HEK293 (cell line): Measurements from ENCODE around the gene FCHSD1.
A peak's percentile ranks its signal among the peaks of the same experiment; 100 is the strongest.

Experiments used
- CTCF ChIA-PET: fragments of 350-600 bp; formaldehyde crosslinking; extraction: SDS; loops from one replicate; lab custom pipeline; 2021; ENCODE audit warnings: antibody characterized with exemption; lab: Yijun Ruan, JAX
- POLR2A ChIA-PET: fragments of 300-600 bp; formaldehyde crosslinking; extraction: SDS; loops from one replicate; lab custom pipeline; 2020; ENCODE audit warnings: antibody characterized with exemption, inconsistent platforms; lab: Yijun Ruan, JAX
- H3K27ac ChIP-seq: fragments of 200-500 bp; sonication (Bioruptor generic); 2 replicates; pipeline ENCODE4 v1.5.1; 2014; ENCODE audit warnings: low read depth, low read length, control low read depth, inconsistent platforms; ENCODE audit errors: extremely low read depth
- H3K36me3 ChIP-seq, 2 experiments: fragments of 200-500 bp in 1 of 2; sonication (Bioruptor generic) in 1 of 2; 1 replicate in 1 of 2; 2 replicates in 1 of 2; pipeline ENCODE4 v1.5.1; 2014 to 2017; ENCODE audit warnings: inconsistent platforms in 2 of 2, low read length in 2 of 2; ENCODE audit not compliant: control insufficient read depth in 2 of 2, insufficient read depth in 1 of 2
- H3K4me1 ChIP-seq: fragments of 200-500 bp; sonication (Bioruptor generic); 2 replicates; pipeline ENCODE4 v1.5.1; 2014; ENCODE audit warnings: mild to moderate bottlenecking, low read length, inconsistent platforms; ENCODE audit not compliant: control insufficient read depth, insufficient read depth
- H3K4me3 ChIP-seq: 2 replicates; pipeline ENCODE4 v1.5.1; 2011; ENCODE audit warnings: low read depth, mild to moderate bottlenecking, control low read depth, low read length, moderate library complexity
- H3K9me3 ChIP-seq: fragments of 200-500 bp; sonication (Bioruptor generic); 2 replicates; pipeline ENCODE4 v1.5.1; 2014; ENCODE audit warnings: low read depth, low read length, inconsistent platforms; ENCODE audit not compliant: control insufficient read depth, insufficient read depth
- EGR2 ChIP-seq: fragments of 450-650 bp; formaldehyde crosslinking; IDR thresholded peaks from 2 replicates; pipeline ENCODE4 v1.5.1; 2016; ENCODE audit warnings: low read depth, missing biosample characterization, missing genetic modification characterization
- GLIS1 ChIP-seq: fragments of 450-650 bp; formaldehyde crosslinking; IDR thresholded peaks from 2 replicates; pipeline ENCODE4 v1.5.1; 2016; ENCODE audit warnings: missing biosample characterization, missing genetic modification characterization
- SETDB1 ChIP-seq: IDR thresholded peaks from one replicate; pipeline ENCODE4 v1.6.1; 2017; ENCODE audit warnings: mild to moderate bottlenecking, low read length, moderate library complexity, mixed read lengths; ENCODE audit not compliant: insufficient read length
- ZBTB10 ChIP-seq: fragments of 450-650 bp; formaldehyde crosslinking; IDR thresholded peaks from 2 replicates; pipeline ENCODE4 v1.5.1; 2016; ENCODE audit warnings: missing biosample characterization, missing genetic modification characterization
- ZBTB21 ChIP-seq: fragments of 450-650 bp; formaldehyde crosslinking; IDR thresholded peaks from 2 replicates; pipeline ENCODE4 v1.5.1; 2017; ENCODE audit warnings: missing biosample characterization, missing genetic modification characterization
- ZBTB44 ChIP-seq: fragments of 450-650 bp; IDR thresholded peaks from 2 replicates; pipeline ENCODE4 v1.5.1; 2018; ENCODE audit warnings: missing biosample characterization, mild to moderate bottlenecking, missing genetic modification characterization
- ZBTB7A ChIP-seq: fragments of 450-650 bp; formaldehyde crosslinking; IDR thresholded peaks from 2 replicates; pipeline ENCODE4 v1.5.1; 2016; ENCODE audit warnings: low read depth, missing biosample characterization, missing genetic modification characterization
- ZFHX2 ChIP-seq: fragments of 450-650 bp; formaldehyde crosslinking; conservative IDR thresholded peaks from 2 replicates; pipeline ENCODE4 v1.5.1; 2016; ENCODE audit warnings: missing biosample characterization, missing genetic modification characterization
- ZNF10 ChIP-seq: fragments of 450-650 bp; formaldehyde crosslinking; IDR thresholded peaks from 2 replicates; pipeline ENCODE4 v1.5.1; 2017; ENCODE audit warnings: missing biosample characterization, missing genetic modification characterization
- ZNF174 ChIP-seq: fragments of 450-650 bp; formaldehyde crosslinking; IDR thresholded peaks from 2 replicates; pipeline ENCODE4 v1.5.0; 2017; ENCODE audit warnings: missing biosample characterization, mild to moderate bottlenecking, missing genetic modification characterization
- ZNF404 ChIP-seq: fragments of 450-650 bp; formaldehyde crosslinking; IDR thresholded peaks from 2 replicates; pipeline ENCODE4 v1.5.1; 2017; ENCODE audit warnings: missing biosample characterization, missing genetic modification characterization
- ZNF521 ChIP-seq: fragments of 450-650 bp; formaldehyde crosslinking; IDR thresholded peaks from 2 replicates; pipeline ENCODE4 v1.5.1; 2017; ENCODE audit warnings: missing biosample characterization, mild to moderate bottlenecking, missing genetic modification characterization
- ZNF692 ChIP-seq: fragments of 450-650 bp; formaldehyde crosslinking; IDR thresholded peaks from 2 replicates; pipeline ENCODE4 v1.5.1; 2016; ENCODE audit warnings: missing biosample characterization, missing genetic modification characterization
- ZNF776 ChIP-seq: fragments of 450-650 bp; formaldehyde crosslinking; IDR thresholded peaks from 2 replicates; pipeline ENCODE4 v1.5.0; 2017; ENCODE audit warnings: missing biosample characterization, missing genetic modification characterization, borderline replicate concordance
- ZSCAN18 ChIP-seq: fragments of 450-650 bp; formaldehyde crosslinking; IDR thresholded peaks from 2 replicates; pipeline ENCODE4 v1.5.1; 2016; ENCODE audit warnings: missing biosample characterization, missing genetic modification characterization
- ZSCAN4 ChIP-seq: fragments of 450-650 bp; formaldehyde crosslinking; IDR thresholded peaks from 2 replicates; pipeline ENCODE4 v1.5.1; 2017; ENCODE audit warnings: missing biosample characterization, missing genetic modification characterization

The FCHSD1 gene

DNA sequence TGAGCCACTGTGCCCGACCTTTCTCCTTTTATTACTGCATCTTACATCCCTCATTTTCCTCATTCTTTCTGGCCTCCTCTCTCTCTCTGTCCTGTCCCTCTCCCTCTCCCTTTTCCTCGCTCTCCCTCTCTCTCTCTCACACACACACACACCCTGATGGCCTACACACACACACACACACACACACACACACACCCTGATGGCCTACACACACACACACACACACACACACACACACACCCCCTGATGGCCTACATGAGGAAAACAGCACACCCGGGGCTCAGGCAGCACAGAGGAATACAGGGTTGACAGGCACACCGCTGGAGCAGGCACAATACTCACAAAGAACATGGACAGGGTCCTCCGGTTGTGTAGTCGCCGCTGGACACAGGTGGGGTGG lies 3.8 kb upstream of the FCHSD1 start:
- ChIA-PET POLR2A (interaction anchor here (0.7 kb wide), 1 partner anchor 22 kb away, joined by 4 read pairs; no protein-coding TSS in a partner anchor), CTCF (no interaction called here)
- H3K36me3 ChIP-seq: peaks cover 0 to 6% of the 10 kb centered on the region in 2 experiments; a peak in 1 of 3 replicates
- no peaks in the 10 kb centered on the region for H3K4me1 ChIP-seq
- no peaks in the 10 kb centered on the region for H3K9me3 ChIP-seq
- H3K27ac ChIP-seq: no peak overlapping the region
- no peak for TF ChIP-seq ZBTB7A (tag by site-specific recombination)
- 0 out of 2 replicates have a peak, but pooled peaks have one; percentile 46 for TF ChIP-seq ZNF521
- peak; percentile 97 for TF ChIP-seq ZSCAN4 (tag by site-specific recombination)
- peak; percentile 51; the same call in 1 of the 2 replicates for TF ChIP-seq ZFHX2 (tag by site-specific recombination)
- TF ChIP-seq EGR2 (tag by site-specific recombination): peak; percentile 58; the same call in 1 of the 2 replicates
- TF ChIP-seq ZNF776 (tag by site-specific recombination): no peak
- no peak overlapping the region for H3K4me3 ChIP-seq

- TF ChIP-seq ZNF10 (tag by site-specific recombination): no peak
- TF ChIP-seq ZBTB21 (tag by site-specific recombination): no peak
- TF ChIP-seq ZSCAN18 (tag by site-specific recombination): no peak
- TF ChIP-seq ZNF174: no peak
- TF ChIP-seq ZNF404 (tag by site-specific recombination): no peak
- no peak for TF ChIP-seq ZBTB10
- TF ChIP-seq GLIS1 (tag by site-specific recombination): no peak
- TF ChIP-seq SETDB1: no peak
- no peak for TF ChIP-seq ZBTB44 (tag by site-specific recombination)
- no peak for TF ChIP-seq ZNF692 (tag by site-specific recombination)
- TF ChIP-seq, all 188 proteins: peak for 0
- peaks cover 0 to 6% of the 10 kb centered on the region in 2 experiments; a peak in 1 of 3 replicates for H3K36me3 ChIP-seq
- H3K4me3 ChIP-seq: no peak overlapping the region
- CTCF ChIA-PET: interaction anchor here (0.6 to 2.9 kb wide), 5 partner anchors 11 to 73 kb away, joined by 3 to 17 read pairs (median 4); no protein-coding TSS in a partner anchor
- H3K9me3 ChIP-seq: no peaks in the 10 kb centered on the region
- H3K4me1 ChIP-seq: no peaks in the 10 kb centered on the region
- POLR2A ChIA-PET: interaction anchor here (0.5 to 2.0 kb wide), 4 partner anchors 18 to 23 kb away, joined by 4 to 8 read pairs (median 6); partner anchors contain the start of genes HDAC3 and RELL2
- H3K27ac ChIP-seq: no peak overlapping the region
These were observed 3.1 kb upstream of the FCHSD1 start for GRCh38 chr5:141654298-141654697.
